ENCODE measurements around the gene NUP93. TPM values are rescaled to one million over a fixed set of nuclear protein-coding genes. Genes with fewer than 3 reads are reported as not detected.
"Not testable (repeated sequence)": the region's sequence is repeated elsewhere in the genome, so short reads cannot be mapped to it uniquely, and the experiment has no call there.

The NUP93 gene
- total and polyA plus RNA-seq, 11 donors, result 21.8 to 49.0 (median 27.8) TPM

DNA sequence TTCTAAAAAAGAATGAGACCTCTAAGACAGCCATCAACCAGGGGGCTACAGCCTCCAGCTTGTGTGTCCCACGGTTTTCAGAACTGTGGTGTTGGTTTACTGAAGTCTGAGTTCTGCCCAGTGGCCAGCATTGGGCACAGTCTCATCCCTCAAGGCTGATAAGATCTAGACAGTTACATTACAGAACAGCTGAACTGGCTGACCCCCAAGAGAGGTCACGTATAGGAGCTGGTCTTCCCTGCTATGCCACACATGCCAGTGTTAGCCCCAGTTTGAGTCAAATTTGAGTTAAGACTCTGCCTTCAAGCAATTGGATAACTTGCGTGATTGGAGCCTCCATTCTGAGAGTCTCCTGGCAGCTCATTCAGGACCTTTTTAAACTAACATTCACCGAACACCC, 14.8 kb upstream of the NUP93 start:
- ATAC-seq (no peak), DNase-seq (no peak)
- H3K4me3 ChIP-seq, result no peak overlapping the region
- no peaks in the 10 kb centered on the region for H3K36me3 ChIP-seq
- H3K9me3 ChIP-seq, result no peaks in the 10 kb centered on the region
- no peaks in the 10 kb centered on the region for H3K4me1 ChIP-seq
- no peak for TF ChIP-seq POLR2A (IDR thresholded peaks at IDR 0.05)
- TF ChIP-seq, protein P1, sequence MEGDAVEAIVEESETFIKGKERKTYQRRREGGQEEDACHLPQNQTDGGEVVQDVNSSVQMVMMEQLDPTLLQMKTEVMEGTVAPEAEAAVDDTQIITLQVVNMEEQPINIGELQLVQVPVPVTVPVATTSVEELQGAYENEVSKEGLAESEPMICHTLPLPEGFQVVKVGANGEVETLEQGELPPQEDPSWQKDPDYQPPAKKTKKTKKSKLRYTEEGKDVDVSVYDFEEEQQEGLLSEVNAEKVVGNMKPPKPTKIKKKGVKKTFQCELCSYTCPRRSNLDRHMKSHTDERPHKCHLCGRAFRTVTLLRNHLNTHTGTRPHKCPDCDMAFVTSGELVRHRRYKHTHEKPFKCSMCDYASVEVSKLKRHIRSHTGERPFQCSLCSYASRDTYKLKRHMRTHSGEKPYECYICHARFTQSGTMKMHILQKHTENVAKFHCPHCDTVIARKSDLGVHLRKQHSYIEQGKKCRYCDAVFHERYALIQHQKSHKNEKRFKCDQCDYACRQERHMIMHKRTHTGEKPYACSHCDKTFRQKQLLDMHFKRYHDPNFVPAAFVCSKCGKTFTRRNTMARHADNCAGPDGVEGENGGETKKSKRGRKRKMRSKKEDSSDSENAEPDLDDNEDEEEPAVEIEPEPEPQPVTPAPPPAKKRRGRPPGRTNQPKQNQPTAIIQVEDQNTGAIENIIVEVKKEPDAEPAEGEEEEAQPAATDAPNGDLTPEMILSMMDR (IDR thresholded peaks at IDR 0.05), result no peak
- no peaks in the 10 kb centered on the region for H3K27me3 ChIP-seq
- no peak overlapping the region for H3K27ac ChIP-seq
- 75 to 89% (median 80%) methylated on average over 4 of the region's 4 CpGs for WGBS, 4 donors
- intact Hi-C loops (cut with DNase I), result no loop called here

DNA sequence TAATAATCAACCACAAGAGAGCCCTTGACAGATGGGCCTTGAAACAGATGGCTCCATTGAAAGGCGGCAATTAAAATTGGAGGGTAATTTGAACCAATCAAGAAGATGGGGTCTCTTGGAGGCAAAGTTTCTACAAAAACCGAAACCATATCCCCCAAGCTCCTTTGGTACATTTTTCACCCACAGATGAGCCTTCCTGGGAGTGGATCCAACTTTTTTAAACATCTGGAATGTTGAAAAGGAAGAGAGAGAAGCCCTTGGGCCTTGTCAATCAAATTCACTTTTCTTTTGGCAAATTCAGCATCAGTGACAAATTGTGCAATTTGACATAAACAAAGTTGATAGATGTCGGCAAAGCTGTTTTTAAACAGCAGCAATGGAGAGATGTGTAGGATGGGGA, 13.2 kb upstream of the NUP93 start:
- no peak for ATAC-seq
- H3K9me3 ChIP-seq, result no peaks in the 10 kb centered on the region
- no peak overlapping the region for H3K4me3 ChIP-seq
- no peaks in the 10 kb centered on the region for H3K4me1 ChIP-seq
- H3K27ac ChIP-seq, result no peak overlapping the region
- intact Hi-C loops (cut with DNase I), result no loop called here
- 71 to 86% (median 77%) methylated on average over 3 of the region's 3 CpGs for WGBS, 4 donors
- no peaks in the 10 kb centered on the region for H3K36me3 ChIP-seq
- no peak for TF ChIP-seq POLR2A (IDR thresholded peaks at IDR 0.05)
- TF ChIP-seq, protein P1 (IDR thresholded peaks at IDR 0.05), result no peak
- H3K27me3 ChIP-seq, result no peaks in the 10 kb centered on the region
- no peak for DNase-seq

DNA sequence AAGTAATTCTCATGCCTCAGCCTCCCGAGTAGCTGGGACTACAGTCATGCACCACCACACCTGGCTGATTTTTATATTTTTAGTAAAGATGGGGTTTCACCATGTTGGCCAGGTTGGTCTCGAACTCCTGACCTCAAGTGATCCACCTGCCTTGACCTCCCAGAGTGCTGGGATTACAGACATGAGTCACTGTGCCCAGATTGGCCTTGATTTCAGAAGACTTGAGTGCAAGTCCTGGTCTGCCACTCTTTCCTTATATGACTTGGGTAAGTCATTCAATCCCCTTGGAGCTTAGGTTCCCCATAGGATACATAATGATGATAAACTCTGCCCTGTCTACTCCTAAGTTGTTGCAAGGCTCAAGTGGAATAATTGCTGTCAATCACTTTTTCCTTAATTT, 12.4 kb upstream of the NUP93 start:
- WGBS, 4 donors, result 88 to 92% (median 90%) methylated on average over 2 of the region's 2 CpGs
- H3K27ac ChIP-seq; H3K4me3 ChIP-seq; H3K36me3 ChIP-seq; DNase-seq; H3K4me1 ChIP-seq; ATAC-seq; H3K27me3 ChIP-seq; intact Hi-C loops (cut with DNase I); H3K9me3 ChIP-seq: not testable (repeated sequence)

DNA sequence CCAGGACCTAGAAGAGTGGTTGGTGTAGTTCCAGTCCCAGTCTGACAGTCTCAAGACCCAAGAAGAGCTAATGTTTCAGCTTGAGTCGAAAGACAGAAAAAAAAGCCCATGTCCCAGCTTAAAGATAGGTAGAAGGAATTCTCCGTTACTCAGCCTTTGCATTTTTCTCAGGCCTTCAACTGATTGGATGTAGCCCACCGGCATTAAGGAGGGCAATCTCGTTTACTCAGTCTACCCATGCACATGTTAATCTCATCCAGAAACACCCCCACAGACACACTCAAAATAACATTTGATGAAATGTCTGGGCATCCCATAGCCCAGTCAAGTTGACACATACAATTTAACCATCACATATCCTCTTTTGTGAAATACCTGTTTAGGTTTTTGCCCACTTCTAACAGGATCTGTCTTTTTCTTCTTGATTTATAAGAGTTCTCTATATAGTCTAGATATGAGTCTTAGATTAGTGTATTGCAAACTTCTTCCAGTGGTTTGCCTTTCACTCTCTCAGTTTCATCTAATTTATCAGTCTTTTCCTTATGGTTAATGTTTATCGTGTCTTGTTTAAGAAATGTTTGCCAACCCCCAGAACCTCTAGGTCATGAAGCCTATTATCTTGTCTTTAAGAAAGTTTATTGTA, 7.6 kb upstream of the NUP93 start:
- H3K27me3 ChIP-seq, result no peaks in the 10 kb centered on the region
- no peak for DNase-seq
- H3K4me3 ChIP-seq, result no peak overlapping the region
- H3K27ac ChIP-seq, result no peak overlapping the region
- ATAC-seq, result no peak
- no peaks in the 10 kb centered on the region for H3K9me3 ChIP-seq
- H3K4me1 ChIP-seq, result no peaks in the 10 kb centered on the region
- WGBS, 4 donors, result 69 to 92% (median 72%) methylated on average over 4 to 5 of the region's 5 CpGs
- intact Hi-C loops (cut with DNase I), result no loop called here
- no peaks in the 10 kb centered on the region for H3K36me3 ChIP-seq
- no peak for TF ChIP-seq POLR2A (IDR thresholded peaks at IDR 0.05)
- TF ChIP-seq, protein P1 (IDR thresholded peaks at IDR 0.05), result no peak

DNA sequence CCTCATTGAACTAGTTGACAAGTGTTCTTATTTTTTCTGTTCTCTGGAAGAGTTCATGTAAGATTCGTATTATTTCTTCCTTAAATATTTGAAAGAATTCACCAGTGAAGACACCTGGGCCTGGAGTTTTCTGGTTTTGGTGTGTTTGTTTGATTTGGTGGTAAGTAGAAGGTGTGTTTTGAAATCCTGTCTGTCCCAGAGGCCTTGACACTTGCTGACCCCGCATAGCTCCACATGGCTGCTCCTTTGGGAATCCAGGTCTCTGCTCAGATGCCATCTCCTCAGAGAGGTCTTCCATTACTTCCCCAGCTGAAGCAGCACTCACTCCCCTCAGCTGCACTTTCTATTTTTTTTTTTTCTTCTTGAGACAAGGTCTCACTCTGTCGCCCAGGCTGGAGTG, 5.7 kb upstream of the NUP93 start:
- TF ChIP-seq, protein P1 (IDR thresholded peaks at IDR 0.05), result no peak
- no peak for TF ChIP-seq POLR2A (IDR thresholded peaks at IDR 0.05)
- Histone ChIP-seq H3K9me3 (no peaks in the 10 kb centered on the region), H3K27me3 (no peaks in the 10 kb centered on the region), H3K36me3 (no peaks in the 10 kb centered on the region), H3K4me3 (no peak overlapping the region), H3K4me1 (peaks cover 0 to 11% (median 7%) of the 10 kb centered on the region in 12 donors), H3K27ac (no peak overlapping the region)
- no peak for DNase-seq
- no peak for ATAC-seq
- intact Hi-C loops (cut with DNase I), result no loop called here
- WGBS, 4 donors, result 90 to 96% (median 93%) methylated on average over 3 of the region's 3 CpGs
